GM23248 (cell line): ENCODE measurements around the gene STRIP2.

Experiments used
- EZH2 ChIP-seq: fragments of 200-600 bp; sonication (generic); IDR thresholded peaks from 2 replicates; pipeline ENCODE4 v1.6.1; 2018; ENCODE audit warnings: antibody characterized with exemption, mild to moderate bottlenecking; ENCODE audit not compliant: insufficient read depth, poor library complexity, severe bottlenecking
- EZH2phosphoT487 ChIP-seq: fragments of 200-600 bp; sonication (generic); IDR thresholded peaks from 2 replicates; pipeline ENCODE4 v1.6.1; 2018; ENCODE audit warnings: antibody characterized with exemption, moderate library complexity, mild to moderate bottlenecking, low read depth; ENCODE audit not compliant: insufficient read depth

GRCh38 chr7:129454249-129454551 is 20.0 kb downstream of the STRIP2 start:
- TF ChIP-seq EZH2, result no peak
- no peak for TF ChIP-seq EZH2phosphoT487
